Astrocyte (in vitro differentiated cells and primary cell): Measurements from ENCODE around the gene EFCAB6. TPM values are rescaled to one million over a fixed set of nuclear protein-coding genes. Genes with fewer than 3 reads are reported as not detected.

ENCODE experiments used
- DNase-seq: peaks from one replicate; pipeline ENCODE4 v3.0.0-alpha.2; 2010; ENCODE audit warnings: low read depth
- FAIRE-seq: peaks from 2 replicates; lab custom pipeline; 2011; peaks lifted over from hg19 to GRCh38; lab: Jason Lieb, UNC
- H2AFZ ChIP-seq: 2 replicates; pipeline ENCODE4 v1.6.0; 2012; ENCODE audit warnings: low read depth, low read length, inconsistent platforms
- H3K27ac ChIP-seq: 2 replicates; pipeline ENCODE4 v1.5.1; 2011; ENCODE audit warnings: low read depth, low read length, inconsistent platforms
- H3K27me3 ChIP-seq: 2 replicates; pipeline ENCODE4 v1.6.0; 2011; ENCODE audit warnings: low read length, inconsistent platforms; ENCODE audit not compliant: insufficient read depth
- H3K36me3 ChIP-seq: 2 replicates; pipeline ENCODE4 v1.5.1; 2011; ENCODE audit warnings: low read length, inconsistent platforms; ENCODE audit not compliant: insufficient read depth
- H3K4me1 ChIP-seq: 2 replicates; pipeline ENCODE4 v1.5.1; 2011; ENCODE audit warnings: low read length, inconsistent platforms; ENCODE audit not compliant: insufficient read depth
- H3K4me2 ChIP-seq: 2 replicates; pipeline ENCODE4 v1.6.0; 2012; ENCODE audit warnings: low read length, inconsistent platforms
- H3K4me3 ChIP-seq: 2 replicates; pipeline ENCODE4 v1.5.1; 2011; ENCODE audit warnings: low read depth, mild to moderate bottlenecking, low read length, inconsistent platforms; ENCODE audit not compliant: insufficient read depth
- H3K79me2 ChIP-seq: 2 replicates; pipeline ENCODE4 v1.6.0; 2012; ENCODE audit warnings: mild to moderate bottlenecking, low read length, inconsistent platforms; ENCODE audit not compliant: insufficient read depth
- H3K9ac ChIP-seq: 2 replicates; pipeline ENCODE4 v1.6.0; 2012; ENCODE audit warnings: mild to moderate bottlenecking, low read length, inconsistent platforms
- H3K9me3 ChIP-seq: 2 replicates; pipeline ENCODE4 v1.5.1; 2012; ENCODE audit warnings: low read depth, mild to moderate bottlenecking, low read length, inconsistent platforms; ENCODE audit not compliant: insufficient read depth
- H4K20me1 ChIP-seq: 2 replicates; pipeline ENCODE4 v1.6.0; 2012; ENCODE audit warnings: low read length, inconsistent platforms; ENCODE audit not compliant: insufficient read depth
- H3K27ac Mint-ChIP-seq: one replicate; pipeline ENCODE4 v1.8.0; 2021; ENCODE audit warnings: mild to moderate bottlenecking, mixed read lengths; ENCODE audit not compliant: unreplicated experiment
- H3K27me3 Mint-ChIP-seq: one replicate; pipeline ENCODE4 v1.8.0; 2021; ENCODE audit warnings: low read depth, mixed read lengths; ENCODE audit not compliant: unreplicated experiment
- H3K36me3 Mint-ChIP-seq: one replicate; pipeline ENCODE4 v1.8.0; 2021; ENCODE audit warnings: low read depth, mixed read lengths; ENCODE audit not compliant: unreplicated experiment
- H3K4me1 Mint-ChIP-seq: one replicate; pipeline ENCODE4 v1.8.0; 2021; ENCODE audit warnings: low read depth, mixed read lengths; ENCODE audit not compliant: unreplicated experiment
- H3K4me3 Mint-ChIP-seq: one replicate; pipeline ENCODE4 v1.8.0; 2021; ENCODE audit warnings: mild to moderate bottlenecking, moderate library complexity, mixed read lengths; ENCODE audit not compliant: unreplicated experiment
- H3K9me3 Mint-ChIP-seq: one replicate; pipeline ENCODE4 v1.8.0; 2021; ENCODE audit warnings: mild to moderate bottlenecking, mixed read lengths; ENCODE audit not compliant: unreplicated experiment
- EZH2 ChIP-seq: IDR thresholded peaks from 2 replicates; pipeline ENCODE4 v1.6.1; 2012; ENCODE audit warnings: mild to moderate bottlenecking, low read length, inconsistent platforms; ENCODE audit not compliant: insufficient read depth
- total RNA-seq: library from RNA; stranded (reverse); gene quantifications from 2 replicates; pipeline ENCODE4 v1.2.1, GENCODE V29; 2021
- TF ChIP-seq, protein P1 (sequence below): IDR thresholded peaks from 2 replicates; pipeline ENCODE4 v1.5.1; 2011; ENCODE audit warnings: low read depth, mild to moderate bottlenecking, inconsistent platforms, low read length, moderate library complexity; ENCODE audit not compliant: insufficient read depth

The EFCAB6 gene
- total RNA-seq, 1 donor from 2014 or later, result 1.2 TPM

- H3K27me3 Mint-ChIP-seq, result peaks cover 16% of the 10 kb centered on the region
- no peak overlapping the region for H3K9ac ChIP-seq
- peaks cover 63% of the 10 kb centered on the region for H4K20me1 ChIP-seq
- no peaks in the 10 kb centered on the region for H3K9me3 ChIP-seq
- H3K27ac ChIP-seq, result no peak overlapping the region
- H3K27ac Mint-ChIP-seq, result no peak overlapping the region
- H3K27me3 ChIP-seq, result peaks cover 4% of the 10 kb centered on the region
- no peak overlapping the region for H3K4me3 ChIP-seq
- FAIRE-seq, result no peak
- DNase-seq, result no peak
- H3K4me2 ChIP-seq, result no peak overlapping the region
- no peak overlapping the region for H3K4me3 Mint-ChIP-seq
- no peak overlapping the region for H2AFZ ChIP-seq
- H3K79me2 ChIP-seq, result no peaks in the 10 kb centered on the region
- no peaks in the 10 kb centered on the region for H3K9me3 Mint-ChIP-seq
- H3K4me1 ChIP-seq, result no peaks in the 10 kb centered on the region
- TF ChIP-seq EZH2, result no peak
- TF ChIP-seq, protein P1, sequence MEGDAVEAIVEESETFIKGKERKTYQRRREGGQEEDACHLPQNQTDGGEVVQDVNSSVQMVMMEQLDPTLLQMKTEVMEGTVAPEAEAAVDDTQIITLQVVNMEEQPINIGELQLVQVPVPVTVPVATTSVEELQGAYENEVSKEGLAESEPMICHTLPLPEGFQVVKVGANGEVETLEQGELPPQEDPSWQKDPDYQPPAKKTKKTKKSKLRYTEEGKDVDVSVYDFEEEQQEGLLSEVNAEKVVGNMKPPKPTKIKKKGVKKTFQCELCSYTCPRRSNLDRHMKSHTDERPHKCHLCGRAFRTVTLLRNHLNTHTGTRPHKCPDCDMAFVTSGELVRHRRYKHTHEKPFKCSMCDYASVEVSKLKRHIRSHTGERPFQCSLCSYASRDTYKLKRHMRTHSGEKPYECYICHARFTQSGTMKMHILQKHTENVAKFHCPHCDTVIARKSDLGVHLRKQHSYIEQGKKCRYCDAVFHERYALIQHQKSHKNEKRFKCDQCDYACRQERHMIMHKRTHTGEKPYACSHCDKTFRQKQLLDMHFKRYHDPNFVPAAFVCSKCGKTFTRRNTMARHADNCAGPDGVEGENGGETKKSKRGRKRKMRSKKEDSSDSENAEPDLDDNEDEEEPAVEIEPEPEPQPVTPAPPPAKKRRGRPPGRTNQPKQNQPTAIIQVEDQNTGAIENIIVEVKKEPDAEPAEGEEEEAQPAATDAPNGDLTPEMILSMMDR, result no peak
- H3K4me1 Mint-ChIP-seq, result peaks cover 2% of the 10 kb centered on the region
- no peaks in the 10 kb centered on the region for H3K36me3 ChIP-seq
- peaks cover 3% of the 10 kb centered on the region for H3K36me3 Mint-ChIP-seq
Observed at GRCh38 chr22:43851058-43851978, 39.2 kb upstream of the EFCAB6 start.

DNA sequence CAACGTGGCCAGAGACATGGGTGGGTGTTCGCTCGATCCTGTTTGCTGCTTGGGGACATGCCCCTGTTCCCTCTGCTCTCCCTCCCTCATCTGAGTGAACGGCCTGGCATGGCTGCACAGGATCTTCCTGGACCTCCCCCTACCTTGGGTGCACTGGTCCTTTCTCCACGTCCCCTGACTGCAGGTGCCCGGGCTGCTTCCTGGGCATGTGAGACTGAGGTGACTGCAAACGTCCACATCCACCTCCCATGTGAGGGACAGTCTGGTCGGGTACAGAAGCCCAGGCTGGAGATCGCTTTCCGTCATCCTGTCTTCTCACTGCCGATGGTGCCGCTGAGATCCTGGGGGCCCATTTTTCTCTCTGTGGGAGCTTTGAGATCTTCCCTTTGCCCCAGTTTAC lies 38.4 kb upstream of the EFCAB6 start:
- Histone ChIP-seq H3K9ac (no peak overlapping the region), H3K36me3 (no peaks in the 10 kb centered on the region), H4K20me1 (peaks cover 64% of the 10 kb centered on the region), H2AFZ (no peak overlapping the region), H3K4me1 (no peaks in the 10 kb centered on the region), H3K27me3 (peaks cover 4% of the 10 kb centered on the region), H3K4me2 (no peak overlapping the region), H3K9me3 (no peaks in the 10 kb centered on the region), H3K79me2 (no peaks in the 10 kb centered on the region), H3K4me3 (no peak overlapping the region), H3K27ac (no peak overlapping the region)
- no peak overlapping the region for H3K27ac Mint-ChIP-seq
- H3K36me3 Mint-ChIP-seq, result peaks cover 2% of the 10 kb centered on the region
- peaks cover 18% of the 10 kb centered on the region for H3K27me3 Mint-ChIP-seq
- H3K4me1 Mint-ChIP-seq, result peaks cover 6% of the 10 kb centered on the region
- no peak for TF ChIP-seq EZH2
- TF ChIP-seq, protein P1, result no peak
- no peaks in the 10 kb centered on the region for H3K9me3 Mint-ChIP-seq
- no peak for DNase-seq
- no peak overlapping the region for H3K4me3 Mint-ChIP-seq
- no peak for FAIRE-seq

- TF ChIP-seq, protein P1, result no peak
- TF ChIP-seq EZH2, result no peak
- no peak overlapping the region for H3K4me2 ChIP-seq
- FAIRE-seq, result no peak
- no peaks in the 10 kb centered on the region for H3K9me3 ChIP-seq
- H3K27me3 Mint-ChIP-seq, result peaks cover 17% of the 10 kb centered on the region
- peaks cover 6% of the 10 kb centered on the region for H3K4me1 Mint-ChIP-seq
- no peak overlapping the region for H3K27ac ChIP-seq
- H4K20me1 ChIP-seq, result peaks cover 63% of the 10 kb centered on the region
- H3K9ac ChIP-seq, result no peak overlapping the region
- no peaks in the 10 kb centered on the region for H3K4me1 ChIP-seq
- no peak overlapping the region for H3K4me3 Mint-ChIP-seq
- H3K27me3 ChIP-seq, result peaks cover 4% of the 10 kb centered on the region
- DNase-seq, result no peak
- no peaks in the 10 kb centered on the region for H3K36me3 ChIP-seq
- H3K4me3 ChIP-seq, result no peak overlapping the region
- no peaks in the 10 kb centered on the region for H3K9me3 Mint-ChIP-seq
- H2AFZ ChIP-seq, result no peak overlapping the region
- peaks cover 2% of the 10 kb centered on the region for H3K36me3 Mint-ChIP-seq
- H3K27ac Mint-ChIP-seq, result no peak overlapping the region
- no peaks in the 10 kb centered on the region for H3K79me2 ChIP-seq
Observed at GRCh38 chr22:43849731-43850130, 37.6 kb upstream of the EFCAB6 start.
